Right lobe of liver (tissue), 4 donors: Measurements from ENCODE around the gene PRSS36.

ENCODE experiments used
- CTCF ChIP-seq, 4 donors: fragments of 200-600 bp in 3 of 4; fragments of 450-650 bp in 1 of 4; IDR thresholded peaks; one replicate each; pipeline versions ENCODE4 v1.5.1 to v1.8.0; 2016 to 2022; ENCODE audit warnings: antibody characterized with exemption in 4 of 4, mild to moderate bottlenecking in 2 of 4
- POLR2A ChIP-seq: fragments of 450-650 bp; IDR thresholded peaks from one replicate; pipeline ENCODE4 v1.6.1; 2017; ENCODE audit warnings: antibody characterized with exemption, mild to moderate bottlenecking
- donor health status: DM: no; HTN: no; CAD: no.
- donor health status: DM: no; HTN: no; CAD: no.
- donor health status: DM: no; HTN: yes; CAD: no.

DNA sequence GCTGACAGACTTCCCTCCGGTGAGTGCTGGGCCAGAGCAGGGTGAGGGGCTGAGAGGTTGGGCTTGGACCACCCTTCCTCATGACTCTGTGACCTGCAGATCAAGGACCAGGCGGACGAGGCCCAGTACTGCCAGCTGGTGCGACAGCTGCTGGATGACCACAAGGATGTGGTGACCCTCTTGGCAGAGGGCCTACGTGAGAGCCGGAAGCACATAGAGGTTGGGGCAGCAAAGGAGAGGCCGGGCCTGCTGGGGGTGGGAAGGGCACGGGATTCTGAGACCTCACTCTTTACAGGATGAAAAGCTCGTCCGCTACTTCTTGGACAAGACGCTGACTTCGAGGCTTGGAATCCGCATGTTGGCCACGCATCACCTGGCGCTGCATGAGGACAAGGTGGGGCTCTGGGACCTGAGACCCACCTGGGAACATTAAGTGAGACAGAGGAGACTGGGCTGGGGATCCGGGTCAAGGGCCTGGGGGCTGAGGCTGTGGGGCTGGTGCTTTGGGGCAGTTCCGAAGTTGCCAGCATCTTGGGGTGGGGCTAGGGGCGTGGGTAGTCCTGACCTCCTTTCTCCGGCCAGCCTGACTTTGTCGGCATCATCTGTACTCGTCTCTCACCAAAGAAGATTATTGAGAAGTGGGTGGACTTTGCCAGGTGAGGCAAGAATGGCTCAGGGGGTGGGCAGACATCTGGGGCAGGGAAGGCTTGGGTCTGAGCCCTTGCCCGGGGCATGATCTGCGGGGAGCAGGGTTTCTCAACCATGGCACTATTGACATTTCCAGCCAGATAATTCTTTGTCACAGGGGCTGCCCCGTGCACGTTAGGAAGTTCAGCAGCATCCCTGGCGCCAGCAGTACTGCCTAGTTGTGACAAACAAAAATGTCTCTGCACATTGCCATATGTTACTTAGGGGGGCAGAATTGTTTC is 39.5 kb downstream of the PRSS36 start:
- TF ChIP-seq CTCF (IDR thresholded peaks at IDR 0.05) = no peak
- no peak for TF ChIP-seq POLR2A
